Measurements from ENCODE around the gene ONECUT2.

- TF ChIP-seq CTCF (IDR thresholded peaks at IDR 0.05) (no peak), EZH2 (IDR thresholded peaks at IDR 0.05; ENCODE audit: borderline replicate concordance, insufficient read depth, low read depth, low read length, poor library complexity, severe bottlenecking) (no peak)
Observed at GRCh38 chr18:57436965-57437333, 1.8 kb downstream of the ONECUT2 start.

Data from B cell (primary cell).